Bone marrow (tissue), 2 donors: Measurements from ENCODE around the gene SMOC2.
"Not testable (repeated sequence)": the region's sequence is repeated elsewhere in the genome, so short reads cannot be mapped to it uniquely, and the experiment has no call there.

Source experiments
- DNase-seq, 2 donors: peaks; one replicate each; lab custom pipeline; 2025; lab: John Stamatoyannopoulos, UW

The SMOC2 gene

GRCh38 chr6:168655462-168656152, 214.6 kb downstream of the SMOC2 start:
- no peak for DNase-seq

GRCh38 chr6:168658059-168658458, 217.1 kb downstream of the SMOC2 start:
- DNase-seq: no peak

- no peak for DNase-seq
Observed at GRCh38 chr6:168660400-168660945, 219.5 kb downstream of the SMOC2 start.

- DNase-seq: no peak
Observed at GRCh38 chr6:168662301-168662936, 221.4 kb downstream of the SMOC2 start.

- DNase-seq: no peak
Observed at GRCh38 chr6:168663041-168663440, 222.1 kb downstream of the SMOC2 start.

- DNase-seq: no peak
Observed at GRCh38 chr6:168664956-168665355, 224.0 kb downstream of the SMOC2 start.

- no peak for DNase-seq
Observed at GRCh38 chr6:168666170-168666569, 225.2 kb downstream of the SMOC2 start.

GRCh38 chr6:168666699-168667427, 225.9 kb downstream of the SMOC2 start:
- DNase-seq: no peak

- no peak for DNase-seq
Observed at GRCh38 chr6:168667428-168667805, 226.4 kb downstream of the SMOC2 start.

GRCh38 chr6:168670401-168670985, 229.5 kb downstream of the SMOC2 start:
- DNase-seq: no peak

GRCh38 chr6:168671028-168671862, 230.3 kb downstream of the SMOC2 start:
- no peak for DNase-seq

- no peak for DNase-seq
Observed at GRCh38 chr6:168671863-168672546, 231.0 kb downstream of the SMOC2 start.

GRCh38 chr6:168674595-168674994, 233.6 kb downstream of the SMOC2 start:
- DNase-seq: no peak

- DNase-seq: no peak
Observed at GRCh38 chr6:168675375-168675774, 234.4 kb downstream of the SMOC2 start.

GRCh38 chr6:168675933-168676551, 235.1 kb downstream of the SMOC2 start:
- no peak for DNase-seq

- DNase-seq: no peak
Observed at GRCh38 chr6:168676552-168677322, 235.8 kb downstream of the SMOC2 start.

GRCh38 chr6:168677323-168677781, 236.4 kb downstream of the SMOC2 start:
- not testable (repeated sequence) for DNase-seq

GRCh38 chr6:168678077-168678476, 237.1 kb downstream of the SMOC2 start:
- no peak for DNase-seq

- DNase-seq: no peak
Observed at GRCh38 chr6:168678588-168678987, 237.6 kb downstream of the SMOC2 start.

GRCh38 chr6:168681748-168682147, 240.8 kb downstream of the SMOC2 start:
- DNase-seq: no peak
